ENCODE results near the gene ADAT3. TPM values are rescaled to one million over a fixed set of nuclear protein-coding genes. Genes with fewer than 3 reads are reported as not detected.
A peak's percentile ranks its signal among the peaks of the same experiment; 100 is the strongest.

Gene ADAT3
- total RNA-seq, 1 experiment from 2014 or later: 6.9 TPM

GRCh38 chr19:1952635-1953034, 47.4 kb downstream of the ADAT3 start:
- ChIA-PET POLR2A (no interaction called here), CTCF (interaction anchor here (0.6 kb wide), 1 partner anchor 104 kb away, joined by 4 read pairs; no protein-coding TSS in a partner anchor)
- BruUV-seq (replicated peaks): no TSS peak
- Mint-ChIP-seq H3K4me3 (ENCODE audit: unreplicated experiment) (no peak overlapping the region), H3K27ac (ENCODE audit: low read depth, unreplicated experiment) (peak overlapping the region; percentile 16), H3K4me1 (ENCODE audit: insufficient read depth, unreplicated experiment) (no peaks in the 10 kb centered on the region), H3K27me3 (ENCODE audit: insufficient read depth, unreplicated experiment) (no peaks in the 10 kb centered on the region), H3K36me3 (ENCODE audit: insufficient read depth, unreplicated experiment) (peaks cover 27% of the 10 kb centered on the region), H3K9me3 (ENCODE audit: unreplicated experiment) (no peaks in the 10 kb centered on the region)
- TF ChIP-seq CTCF (IDR thresholded peaks at IDR 0.05; ENCODE audit: unreplicated experiment): no peak
- no peak for DNase-seq (ENCODE audit: unreplicated experiment)
- intact Hi-C loops (cut with micrococcal nuclease): no loop called here

GRCh38 chr19:1953037-1953436, 47.8 kb downstream of the ADAT3 start:
- no peaks in the 10 kb centered on the region for H3K27me3 Mint-ChIP-seq (ENCODE audit: insufficient read depth, unreplicated experiment)
- no peaks in the 10 kb centered on the region for H3K9me3 Mint-ChIP-seq (ENCODE audit: unreplicated experiment)
- no peak overlapping the region for H3K4me3 Mint-ChIP-seq (ENCODE audit: unreplicated experiment)
- intact Hi-C loops (cut with micrococcal nuclease): no loop called here
- no peaks in the 10 kb centered on the region for H3K4me1 Mint-ChIP-seq (ENCODE audit: insufficient read depth, unreplicated experiment)
- ChIA-PET POLR2A (no interaction called here), CTCF (interaction anchor here (0.6 kb wide), 2 partner anchors 66 to 104 kb away, joined by 4 to 9 read pairs; no protein-coding TSS in a partner anchor)
- H3K36me3 Mint-ChIP-seq (ENCODE audit: insufficient read depth, unreplicated experiment): peaks cover 27% of the 10 kb centered on the region
- BruUV-seq (replicated peaks): no TSS peak
- DNase-seq (ENCODE audit: unreplicated experiment): no peak
- TF ChIP-seq CTCF (IDR thresholded peaks at IDR 0.05; ENCODE audit: unreplicated experiment): no peak
- H3K27ac Mint-ChIP-seq (ENCODE audit: low read depth, unreplicated experiment): no peak overlapping the region

- no peak for DNase-seq (ENCODE audit: unreplicated experiment)
- no TSS peak for BruUV-seq (replicated peaks)
- no peak overlapping the region for H3K27ac Mint-ChIP-seq (ENCODE audit: low read depth, unreplicated experiment)
- POLR2A ChIA-PET: no interaction called here
- H3K36me3 Mint-ChIP-seq (ENCODE audit: insufficient read depth, unreplicated experiment): peaks cover 27% of the 10 kb centered on the region
- no peak overlapping the region for H3K4me3 Mint-ChIP-seq (ENCODE audit: unreplicated experiment)
- no peaks in the 10 kb centered on the region for H3K9me3 Mint-ChIP-seq (ENCODE audit: unreplicated experiment)
- no peak for TF ChIP-seq CTCF (IDR thresholded peaks at IDR 0.05; ENCODE audit: unreplicated experiment)
- intact Hi-C loops (cut with micrococcal nuclease): no loop called here
- H3K27me3 Mint-ChIP-seq (ENCODE audit: insufficient read depth, unreplicated experiment): no peaks in the 10 kb centered on the region
- CTCF ChIA-PET: interaction anchor here (0.6 kb wide), 3 partner anchors 66 to 186 kb away, joined by 3 to 9 read pairs (median 4); no protein-coding TSS in a partner anchor
- H3K4me1 Mint-ChIP-seq (ENCODE audit: insufficient read depth, unreplicated experiment): no peaks in the 10 kb centered on the region
Measured at GRCh38 chr19:1953441-1954094, 48.4 kb downstream of the ADAT3 start.

GRCh38 chr19:1954532-1954933, 49.3 kb downstream of the ADAT3 start:
- H3K36me3 Mint-ChIP-seq (ENCODE audit: insufficient read depth, unreplicated experiment): peaks cover 27% of the 10 kb centered on the region
- H3K27me3 Mint-ChIP-seq (ENCODE audit: insufficient read depth, unreplicated experiment): no peaks in the 10 kb centered on the region
- H3K9me3 Mint-ChIP-seq (ENCODE audit: unreplicated experiment): no peaks in the 10 kb centered on the region
- no peak overlapping the region for H3K27ac Mint-ChIP-seq (ENCODE audit: low read depth, unreplicated experiment)
- no TSS peak for BruUV-seq (replicated peaks)
- H3K4me1 Mint-ChIP-seq (ENCODE audit: insufficient read depth, unreplicated experiment): no peaks in the 10 kb centered on the region
- no peak overlapping the region for H3K4me3 Mint-ChIP-seq (ENCODE audit: unreplicated experiment)
- intact Hi-C loops (cut with micrococcal nuclease): no loop called here
- POLR2A ChIA-PET: no interaction called here
- CTCF ChIA-PET: no interaction called here
- no peak for TF ChIP-seq CTCF (IDR thresholded peaks at IDR 0.05; ENCODE audit: unreplicated experiment)
- no peak for DNase-seq (ENCODE audit: unreplicated experiment)
